NCI-H2029 treated with DMSO at 0.1 percent for 48 hours (cell line): Measurements from ENCODE around the gene HERC2.

Experiments used
- DNase-seq: peaks from one replicate; lab custom pipeline; 2025; lab: John Stamatoyannopoulos, UW

HERC2 gene

DNA sequence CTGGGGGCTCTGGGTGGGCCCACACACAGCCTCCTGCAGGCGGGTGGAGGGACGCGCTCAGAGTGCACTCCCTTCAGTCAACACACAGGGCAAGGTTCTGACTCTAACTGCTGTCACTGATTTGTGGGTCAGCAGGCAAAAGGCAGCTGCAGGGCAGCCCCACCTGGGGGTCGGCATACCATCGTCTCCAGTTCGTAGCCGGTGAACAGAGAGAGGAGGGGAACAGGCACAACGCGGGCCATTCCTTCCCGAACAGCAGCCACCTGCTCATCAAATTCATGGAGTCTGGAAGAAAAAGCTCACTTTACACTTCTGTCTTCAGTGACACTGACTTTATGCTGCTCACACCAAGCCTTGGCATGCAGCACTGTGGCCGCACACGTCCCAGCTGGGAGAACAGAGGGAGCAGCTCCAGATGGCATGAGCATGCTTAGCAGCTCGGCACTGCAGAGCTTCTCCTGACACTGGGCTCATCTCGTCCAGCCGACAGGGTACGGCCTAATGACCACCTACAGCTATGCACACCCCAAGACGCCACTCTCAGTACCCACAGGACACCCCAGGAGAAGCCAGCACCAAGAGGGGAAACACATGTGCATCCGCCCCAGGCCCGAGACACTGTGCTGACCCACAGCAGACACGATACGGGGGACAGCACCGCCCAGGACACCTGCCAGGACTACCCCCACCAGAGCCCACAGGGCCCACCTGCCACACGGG is 208.4 kb downstream of the HERC2 start:
- no peak for DNase-seq

DNA sequence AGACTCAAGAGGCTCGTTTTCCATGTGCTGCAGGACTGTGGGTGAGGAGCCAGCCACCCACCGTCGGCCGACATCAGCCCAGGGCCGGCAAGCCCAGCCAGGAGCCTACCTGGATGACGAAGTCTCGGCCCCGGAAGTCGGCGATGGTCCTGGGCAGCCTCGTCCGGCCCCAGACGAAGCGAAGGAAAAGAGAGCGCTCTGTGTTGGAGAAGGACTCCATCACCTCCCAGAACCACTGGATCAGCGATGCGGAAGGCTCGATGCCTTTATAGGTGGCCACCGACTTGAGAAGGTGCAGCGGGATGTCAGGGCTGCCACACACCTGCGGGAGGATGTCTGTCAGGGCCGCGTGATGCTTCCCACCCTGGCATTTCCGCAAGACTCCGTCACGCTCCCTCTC is 209.0 kb downstream of the HERC2 start:
- no peak for DNase-seq

DNA sequence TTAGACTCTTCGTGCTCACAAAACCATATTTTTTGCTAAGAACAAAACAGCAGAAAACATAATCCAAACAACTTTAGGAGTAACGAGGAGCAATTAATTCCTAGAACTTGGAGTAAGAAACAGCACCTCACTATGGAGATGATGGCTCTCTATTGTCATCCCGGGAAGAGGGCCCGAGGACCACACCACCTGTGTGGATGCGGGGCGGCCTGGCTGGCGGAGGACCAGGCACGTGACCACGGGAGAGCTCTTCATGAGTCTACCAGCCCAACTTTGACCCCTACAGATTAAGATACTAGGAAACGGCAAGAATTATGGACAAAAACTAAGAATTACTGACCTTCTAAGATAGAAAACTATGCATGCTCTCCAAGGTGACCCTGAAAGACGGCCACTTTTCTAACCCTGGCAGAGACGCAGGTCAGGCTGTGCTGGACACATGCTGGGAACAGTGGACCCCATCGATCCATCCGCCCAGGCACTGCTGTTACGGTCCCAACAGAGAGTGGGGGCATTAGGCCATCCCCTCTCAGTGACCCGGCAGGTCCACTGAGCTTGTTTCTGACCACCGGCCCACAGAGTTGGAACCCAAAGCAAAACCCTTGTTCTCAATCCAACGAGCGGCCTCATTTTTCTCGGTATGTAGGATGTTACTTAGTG is 209.7 kb downstream of the HERC2 start:
- DNase-seq = no peak

DNA sequence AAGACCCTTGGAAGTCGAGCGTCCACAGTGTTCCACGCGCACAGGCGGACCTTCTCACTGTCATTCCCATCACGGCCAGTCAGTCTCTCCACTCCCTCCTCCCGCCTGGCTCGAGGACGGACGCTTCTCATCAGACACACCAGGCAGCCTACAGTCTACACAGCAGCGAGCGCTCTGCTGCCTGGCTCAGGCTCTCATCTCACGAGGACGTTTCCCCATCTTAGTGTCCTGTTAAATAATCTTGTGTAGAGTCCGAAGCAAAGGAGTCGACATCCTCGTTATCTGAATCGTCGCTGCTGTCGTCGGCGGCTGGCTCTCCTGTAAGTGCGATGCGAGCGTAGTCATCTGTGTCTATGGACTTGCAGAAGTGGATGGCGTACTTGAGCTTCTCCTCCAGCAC is 210.4 kb downstream of the HERC2 start:
- no peak for DNase-seq

- no peak for DNase-seq
These were observed 211.5 kb downstream of the HERC2 start for GRCh38 chr15:28110481-28110881.

GRCh38 chr15:28109626-28110455 is 212.1 kb downstream of the HERC2 start:
- DNase-seq = no peak

DNA sequence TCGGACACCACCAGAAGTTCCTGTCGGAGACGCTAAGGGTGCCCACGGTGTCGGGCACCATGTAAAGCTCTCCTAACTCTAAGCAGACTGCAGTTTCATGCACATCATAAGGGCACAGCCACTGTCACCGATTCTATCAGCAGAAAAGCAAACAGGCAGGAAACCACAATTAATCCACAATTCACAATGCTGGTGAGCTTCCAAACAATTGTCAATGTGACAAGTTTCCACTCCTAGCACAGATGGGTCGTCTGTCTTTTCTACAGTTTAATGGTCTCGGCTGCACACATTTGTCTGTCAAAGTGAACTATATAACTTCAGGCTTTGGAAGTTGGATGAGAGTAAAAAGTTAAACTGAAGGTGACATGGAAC is 214.1 kb downstream of the HERC2 start:
- DNase-seq = no peak

DNA sequence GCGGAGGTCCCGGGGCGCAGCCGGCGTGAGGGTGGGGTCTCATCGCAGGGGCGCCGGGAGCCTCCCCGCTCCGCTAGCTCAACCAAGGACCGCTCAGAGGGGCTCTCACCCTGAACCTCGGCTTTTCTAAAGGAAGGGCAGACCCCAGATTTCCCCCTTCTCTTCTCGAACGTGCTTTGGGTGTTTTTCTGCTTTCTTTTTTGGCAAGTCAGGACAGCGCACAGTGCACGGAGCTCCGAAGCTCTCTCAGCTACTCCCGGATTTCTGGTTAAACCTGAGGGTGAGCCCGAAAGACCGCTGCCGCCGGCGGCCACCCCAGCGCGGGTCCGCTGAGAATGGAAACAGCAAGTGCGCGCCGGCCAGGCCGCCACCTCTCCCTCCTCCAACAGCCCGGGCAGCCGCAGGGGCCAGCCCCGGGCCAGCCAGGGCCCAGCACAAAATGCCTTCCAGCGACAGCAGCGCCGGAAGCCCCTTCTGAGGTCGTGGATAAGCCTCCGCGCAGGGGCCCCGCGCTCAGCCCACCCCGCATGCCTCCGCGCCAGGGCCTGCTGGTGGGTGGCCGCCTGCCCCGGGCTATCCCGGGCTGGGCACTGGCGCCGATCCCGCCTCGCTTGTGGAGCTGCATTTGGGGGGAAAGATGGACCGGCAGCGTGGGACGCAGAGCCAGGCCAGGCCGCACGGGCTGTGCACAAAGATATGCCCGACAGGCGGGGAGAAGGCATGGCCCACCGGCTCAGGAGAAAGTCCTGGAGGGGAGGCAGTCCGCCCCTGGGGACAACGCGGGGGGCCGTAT is 214.7 kb downstream of the HERC2 start:
- no peak for DNase-seq

DNA sequence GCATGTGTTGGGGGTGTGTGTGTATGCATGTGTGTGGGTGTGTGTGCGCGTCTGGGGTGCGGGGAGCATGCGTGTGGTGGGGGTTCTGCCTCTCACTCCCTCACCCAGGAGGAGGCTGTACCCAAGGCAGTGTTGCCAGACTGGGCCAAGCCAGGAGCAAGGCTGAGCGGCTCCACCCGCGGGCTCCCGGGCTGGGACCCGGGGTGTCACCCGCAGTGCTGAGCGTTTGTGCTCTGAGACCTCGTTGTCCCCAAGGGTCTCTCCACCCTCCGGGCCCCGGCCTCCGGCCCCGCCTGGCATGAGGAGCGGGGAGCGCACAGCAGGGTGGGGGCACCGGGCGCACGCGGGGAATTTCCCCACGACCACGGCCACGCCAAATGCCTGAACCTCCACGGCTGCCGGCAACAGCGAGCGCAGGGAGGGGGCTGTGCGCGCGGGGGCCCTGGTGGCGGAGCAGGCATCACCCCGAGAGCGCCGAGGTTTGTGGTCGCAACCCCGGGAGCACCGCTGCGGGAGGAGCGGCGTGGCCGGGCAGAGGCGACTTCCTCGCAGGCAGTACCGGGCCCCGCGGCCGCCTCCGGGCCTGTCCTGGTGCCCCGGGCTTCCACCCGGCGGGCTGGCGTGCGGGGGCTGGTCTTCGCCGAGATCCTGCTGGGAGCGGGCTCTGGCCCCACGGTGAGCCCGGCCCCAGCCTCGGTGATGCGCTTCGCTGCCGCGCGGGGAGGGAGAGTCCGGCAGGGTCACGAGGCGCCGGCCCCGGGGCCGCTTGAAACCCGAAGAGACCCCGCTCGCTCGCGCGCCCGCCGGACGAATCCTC is 215.5 kb downstream of the HERC2 start:
- no peak for DNase-seq

GRCh38 chr15:28105793-28106192 is 216.2 kb downstream of the HERC2 start:
- no peak for DNase-seq

DNA sequence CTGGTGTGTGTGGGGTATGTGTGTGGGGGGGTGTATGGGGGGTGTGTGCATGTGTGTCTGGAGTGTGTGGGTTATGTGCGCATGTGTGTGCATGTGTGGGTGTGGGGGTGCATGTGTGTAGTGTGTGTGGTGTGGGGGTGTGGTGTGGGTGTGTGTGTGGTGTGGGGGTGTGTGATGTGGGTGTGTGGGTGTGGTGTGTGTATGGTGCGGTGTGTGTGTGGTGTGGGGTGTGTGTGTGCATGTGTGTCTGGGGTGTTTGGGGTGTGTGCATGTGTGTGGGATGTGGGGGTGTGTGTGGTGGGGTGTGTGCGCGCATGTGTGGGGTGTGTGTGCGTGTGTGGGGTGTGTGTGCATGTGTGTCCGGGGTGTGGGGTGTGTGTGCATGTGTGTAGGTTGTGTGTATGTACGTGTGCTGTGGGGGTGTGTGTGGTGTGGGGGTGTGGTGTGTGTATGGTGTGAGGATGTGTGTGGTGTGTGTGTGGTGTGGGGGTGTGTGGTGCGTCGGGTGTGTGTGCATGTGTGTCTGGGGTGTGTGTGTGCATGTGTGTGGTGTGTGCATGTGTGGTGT is 216.7 kb downstream of the HERC2 start:
- no peak for DNase-seq

DNA sequence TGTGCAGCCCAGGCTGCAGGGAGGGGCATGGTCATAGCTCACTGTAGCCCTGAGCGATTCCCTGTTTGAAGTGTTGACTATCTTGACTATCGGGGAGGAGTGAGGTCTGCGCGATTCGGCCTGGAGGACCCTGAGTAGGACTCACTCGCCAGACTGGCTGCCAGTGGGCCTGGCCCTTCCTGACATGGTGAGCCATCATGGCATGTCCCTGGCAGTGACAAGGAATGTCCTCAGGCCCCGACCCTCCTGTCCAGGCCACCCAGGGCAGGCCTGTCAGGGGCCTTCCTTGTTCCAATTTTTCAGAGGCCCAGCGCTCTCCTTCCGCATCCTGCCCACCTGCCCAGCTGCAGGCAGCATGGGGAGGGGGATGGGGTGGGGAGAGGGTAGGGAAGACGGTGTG is 217.7 kb downstream of the HERC2 start:
- no peak for DNase-seq

GRCh38 chr15:28103831-28104230 is 218.1 kb downstream of the HERC2 start:
- DNase-seq = no peak

GRCh38 chr15:28101983-28102441 is 220.0 kb downstream of the HERC2 start:
- DNase-seq = no peak

- no peak for DNase-seq
These were observed 220.8 kb downstream of the HERC2 start for GRCh38 chr15:28101201-28101600.

DNA sequence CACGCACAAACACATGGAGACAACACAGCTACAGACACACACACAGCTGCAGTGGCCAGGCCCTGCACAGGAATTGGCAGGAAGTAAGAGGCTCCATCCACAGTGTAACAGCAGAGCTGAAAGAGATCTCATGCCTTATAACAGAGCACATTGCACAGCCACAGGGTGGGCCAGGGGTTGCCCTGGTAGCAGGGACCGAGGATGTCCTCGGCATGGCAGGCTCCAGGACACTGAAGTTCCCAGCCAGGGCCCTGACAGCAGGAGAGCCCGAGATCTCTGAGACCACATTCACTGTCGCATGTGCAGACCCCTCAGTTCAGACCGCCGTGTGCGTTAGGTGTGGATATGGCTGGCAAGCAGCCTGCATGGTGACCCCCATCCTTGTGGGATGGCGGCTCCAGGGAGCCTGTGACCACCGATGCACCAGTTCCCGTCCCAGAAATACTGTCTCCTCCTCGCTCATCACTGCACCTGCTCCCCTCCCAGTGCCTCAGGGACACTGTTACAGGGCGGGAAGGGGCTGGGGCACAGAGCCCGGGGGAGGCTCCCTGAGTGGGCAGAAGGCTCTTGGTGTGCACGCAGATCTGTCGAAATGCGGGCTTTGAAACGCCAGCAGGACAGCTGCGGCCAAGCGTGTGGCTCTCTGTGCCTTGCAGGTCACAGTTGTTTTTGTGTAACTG is 221.3 kb downstream of the HERC2 start:
- DNase-seq = no peak

GRCh38 chr15:28099555-28100140 is 222.3 kb downstream of the HERC2 start:
- no peak for DNase-seq

DNA sequence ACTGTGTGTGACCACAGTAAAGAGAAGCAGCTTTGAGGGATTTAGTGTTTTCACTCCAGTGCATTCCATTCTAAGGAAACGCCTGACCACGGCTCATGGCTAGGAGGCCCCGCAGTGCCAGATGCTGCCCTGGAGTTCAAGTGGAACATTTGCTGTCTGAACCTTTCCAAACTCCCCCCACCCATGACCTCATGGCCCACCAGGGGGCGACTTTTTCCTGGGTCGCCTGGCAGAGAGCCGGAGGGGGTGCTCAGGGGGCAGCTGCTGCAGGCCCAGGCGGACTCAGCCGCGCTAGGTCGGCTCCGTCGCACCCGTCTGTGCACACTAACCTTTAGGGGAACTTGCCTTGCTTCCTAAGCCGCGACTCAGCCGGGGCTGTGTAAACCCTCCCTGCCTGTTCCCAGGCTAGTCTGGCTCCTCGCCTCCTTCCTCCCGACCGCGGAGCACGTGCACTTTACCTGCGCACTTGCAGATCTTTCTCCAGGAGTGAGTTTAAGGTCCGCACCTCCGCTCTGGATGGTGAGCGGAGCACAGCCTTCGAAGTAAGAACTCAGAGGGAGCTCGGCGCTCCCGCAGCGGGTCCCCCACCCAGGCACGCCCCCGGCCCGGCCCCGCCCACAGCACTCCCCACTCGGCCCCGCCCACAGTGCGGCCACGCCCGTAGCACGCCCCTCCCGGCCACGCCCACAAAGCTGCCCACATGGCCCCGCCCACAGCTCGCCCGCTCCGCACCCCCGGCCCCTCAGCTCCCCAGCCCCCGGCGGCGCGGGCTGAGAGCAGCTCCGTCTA is 223.0 kb downstream of the HERC2 start, which contains the start of gene OCA2:
OCA2 (minus strand) TSS at position 550 of the 789 bp plus-strand sequence. CDS start 17,441 bp downstream, outside the sequence.
- DNase-seq = no peak

GRCh38 chr15:28098360-28098765 is 223.6 kb downstream of the HERC2 start:
- no peak for DNase-seq
